Mesenchymal stem cell (in vitro differentiated cells and primary cell): Measurements from ENCODE around the gene INPP5E.
"Not testable (repeated sequence)": the region's sequence is repeated elsewhere in the genome, so short reads cannot be mapped to it uniquely, and the experiment has no call there.

Experiments used
- DNase-seq: peaks from one replicate; pipeline ENCODE4 v3.0.0-alpha.2; 2013
- H2AFZ ChIP-seq: one replicate; pipeline ENCODE4 v1.6.1; 2013; ENCODE audit warnings: low read depth, mild to moderate bottlenecking, control low read depth, inconsistent platforms, low read length, moderate library complexity
- H2AK5ac ChIP-seq: 2 replicates; pipeline ENCODE4 v1.6.1; 2013; ENCODE audit warnings: low read length, moderate library complexity, mild to moderate bottlenecking, inconsistent platforms; ENCODE audit not compliant: severe bottlenecking
- H2BK120ac ChIP-seq: one replicate; pipeline ENCODE4 v1.6.1; 2013; ENCODE audit warnings: low read depth, mild to moderate bottlenecking, inconsistent platforms, low read length, moderate library complexity
- H2BK12ac ChIP-seq, 2 experiments: one replicate each; pipeline ENCODE4 v1.6.1; 2013; ENCODE audit warnings: inconsistent platforms in 2 of 2, low read length in 2 of 2, mild to moderate bottlenecking in 2 of 2, moderate library complexity in 2 of 2, control low read depth in 1 of 2
- H2BK15ac ChIP-seq: one replicate; pipeline ENCODE4 v1.6.1; 2013; ENCODE audit warnings: mild to moderate bottlenecking, low read depth, inconsistent platforms; ENCODE audit not compliant: poor library complexity, severe bottlenecking
- H2BK5ac ChIP-seq: 2 replicates; pipeline ENCODE4 v1.6.1; 2013; ENCODE audit warnings: low read depth, mild to moderate bottlenecking, low read length, control low read depth, inconsistent platforms; ENCODE audit not compliant: poor library complexity, severe bottlenecking
- H3K14ac ChIP-seq, 2 experiments: one replicate each; pipeline ENCODE4 v1.6.1; 2013; ENCODE audit warnings: inconsistent platforms in 2 of 2, low read length in 2 of 2, control low read depth in 1 of 2, mild to moderate bottlenecking in 1 of 2, moderate library complexity in 1 of 2
- H3K18ac ChIP-seq, 2 experiments: one replicate each; pipeline ENCODE4 v1.6.1; 2013; ENCODE audit warnings: inconsistent platforms in 2 of 2, low read length in 2 of 2, control low read depth in 1 of 2, low read depth in 1 of 2, mild to moderate bottlenecking in 1 of 2
- H3K23ac ChIP-seq, 2 experiments: one replicate each; pipeline ENCODE4 v1.6.1; 2013; ENCODE audit warnings: inconsistent platforms in 2 of 2, low read length in 2 of 2, mild to moderate bottlenecking in 2 of 2, moderate library complexity in 2 of 2, control low read depth in 1 of 2
- H3K27ac ChIP-seq: 2 replicates; pipeline ENCODE4 v1.5.1; 2013; ENCODE audit warnings: mild to moderate bottlenecking, moderate library complexity, low read length, control low read depth, inconsistent platforms; ENCODE audit not compliant: poor library complexity, severe bottlenecking
- H3K27me3 ChIP-seq, 2 experiments: 2 replicates each; pipeline versions ENCODE4 v1.6.1 to v1.7.0; 2013; ENCODE audit warnings: low read length in 2 of 2, mild to moderate bottlenecking in 2 of 2, moderate library complexity in 2 of 2, control low read depth in 1 of 2, inconsistent platforms in 1 of 2; ENCODE audit not compliant: control insufficient read depth in 1 of 2, insufficient read depth in 1 of 2
- H3K36me3 ChIP-seq, 2 experiments: 2 replicates each; pipeline versions ENCODE4 v1.6.1 to v1.7.0; 2013; ENCODE audit warnings: low read length in 2 of 2, control low read depth in 1 of 2, inconsistent platforms in 1 of 2, low read depth in 1 of 2, mild to moderate bottlenecking in 1 of 2; ENCODE audit not compliant: insufficient read depth in 2 of 2, control insufficient read depth in 1 of 2
- H3K4ac ChIP-seq, 2 experiments: one replicate each; pipeline ENCODE4 v1.6.1; 2013; ENCODE audit warnings: inconsistent platforms in 2 of 2, low read length in 2 of 2, mild to moderate bottlenecking in 2 of 2, moderate library complexity in 2 of 2, control low read depth in 1 of 2, low read depth in 1 of 2
- H3K4me1 ChIP-seq: 2 replicates; pipeline ENCODE4 v1.6.1; 2013; ENCODE audit warnings: low read depth, low read length, control low read depth; ENCODE audit not compliant: control insufficient read depth, insufficient read depth
- H3K4me2 ChIP-seq: 2 replicates; pipeline ENCODE4 v1.6.1; 2013; ENCODE audit warnings: low read length, mild to moderate bottlenecking, inconsistent platforms; ENCODE audit not compliant: poor library complexity, severe bottlenecking
- H3K4me3 ChIP-seq, 2 experiments: 2 replicates each; pipeline versions ENCODE4 v1.5.1 to v1.7.0; 2013; ENCODE audit warnings: low read length in 2 of 2, mild to moderate bottlenecking in 2 of 2, control low read depth in 1 of 2, low read depth in 1 of 2; ENCODE audit not compliant: insufficient read depth in 1 of 2
- H3K79me1 ChIP-seq: replicated peaks from 2 replicates; pipeline ENCODE4 v1.6.1; 2013; ENCODE audit warnings: mild to moderate bottlenecking, control low read depth, low read length, inconsistent platforms; ENCODE audit not compliant: poor library complexity, severe bottlenecking
- H3K9ac ChIP-seq: 2 replicates; pipeline ENCODE4 v1.7.0; 2013; ENCODE audit warnings: mild to moderate bottlenecking, low read length, moderate library complexity
- H3K9me3 ChIP-seq: 2 replicates; pipeline ENCODE4 v1.7.0; 2013; ENCODE audit warnings: mild to moderate bottlenecking, low read length; ENCODE audit not compliant: control insufficient read depth
- H4K8ac ChIP-seq: one replicate; pipeline ENCODE4 v1.6.1; 2013; ENCODE audit warnings: inconsistent platforms, mild to moderate bottlenecking, low read length, moderate library complexity
- H4K91ac ChIP-seq: one replicate; pipeline ENCODE4 v1.6.1; 2013; ENCODE audit warnings: mild to moderate bottlenecking, low read length, inconsistent platforms
- WGBS: methylation state at CpG from one replicate; pipeline ENCODE4 v1.1.7; 2013; ENCODE audit warnings: mixed read lengths; 5-methylcytosine and 5-hydroxymethylcytosine counted together

The INPP5E gene

DNA sequence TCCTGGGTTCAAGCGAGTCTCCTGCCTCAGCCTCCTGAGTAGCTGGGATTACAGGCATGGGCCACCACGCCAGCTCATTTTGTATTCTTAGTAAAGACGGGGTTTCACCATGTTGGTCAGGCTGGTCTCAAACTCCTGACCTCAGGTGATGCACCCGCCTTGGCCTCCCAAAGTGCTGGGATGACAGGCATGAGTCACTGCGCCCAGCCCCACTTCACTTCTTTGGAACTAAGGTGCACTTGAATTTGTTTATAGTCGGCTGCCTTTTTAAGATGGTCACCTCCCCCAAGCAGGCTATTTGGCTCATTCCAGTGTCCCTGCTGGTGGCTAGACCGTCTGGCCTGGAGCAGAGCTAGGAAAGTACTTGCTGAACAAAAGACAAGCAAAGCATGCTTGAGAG lies 14.3 kb downstream of the INPP5E start:
- not testable (repeated sequence) for H3K9me3 ChIP-seq, H2BK5ac ChIP-seq, H3K4me1 ChIP-seq, H4K8ac ChIP-seq, H3K27me3 ChIP-seq, H3K4me3 ChIP-seq, H2BK12ac ChIP-seq, H3K9ac ChIP-seq, H3K4me2 ChIP-seq, H3K14ac ChIP-seq, H4K91ac ChIP-seq, H2AK5ac ChIP-seq, H2BK15ac ChIP-seq, H3K23ac ChIP-seq, H3K27ac ChIP-seq, DNase-seq, H3K4ac ChIP-seq, H2AFZ ChIP-seq, H3K18ac ChIP-seq, H2BK120ac ChIP-seq
- H3K36me3 ChIP-seq, result peaks cover 66 to 72% of the 10 kb centered on the region in 2 experiments
- 84% methylated on average over 7 of the region's 7 CpGs for WGBS
- peaks cover 24% of the 10 kb centered on the region for H3K79me1 ChIP-seq

DNA sequence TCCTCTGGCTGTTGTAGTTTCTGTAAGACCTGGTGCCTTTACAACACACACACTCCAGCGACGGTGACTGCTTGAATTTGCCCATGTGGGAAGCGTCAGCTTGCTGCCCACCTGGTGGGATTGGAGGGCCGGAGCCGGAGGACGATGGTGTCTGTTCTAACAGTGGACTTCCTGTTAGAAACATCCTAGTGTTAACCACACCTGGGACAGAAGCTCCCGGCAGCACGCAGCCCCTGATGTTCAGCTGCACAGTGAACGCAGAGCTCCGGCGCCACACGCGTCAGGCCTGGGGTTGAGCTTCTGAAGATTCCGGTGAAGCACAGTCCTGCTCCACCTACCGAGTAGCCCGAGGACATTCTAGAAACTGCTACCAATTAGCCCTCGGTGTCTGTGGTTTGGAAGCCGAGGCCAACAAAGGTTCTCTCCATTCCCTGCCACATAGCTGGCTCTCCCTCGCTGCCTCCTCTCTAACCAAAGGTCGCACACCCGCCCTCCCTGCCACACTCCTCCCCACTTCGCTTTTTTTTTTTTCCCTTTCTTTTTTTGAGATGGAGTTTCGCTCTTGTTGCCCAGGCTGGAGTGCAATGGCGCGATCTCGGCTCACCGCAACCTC lies 14.8 kb downstream of the INPP5E start:
- no peak overlapping the region for H3K4me2 ChIP-seq
- H3K36me3 ChIP-seq, result peaks cover 67 to 71% of the 10 kb centered on the region in 2 experiments
- no peak overlapping the region for H3K27ac ChIP-seq
- no peak overlapping the region for H3K9ac ChIP-seq
- no peak overlapping the region for H2BK15ac ChIP-seq
- H3K9me3 ChIP-seq, result no peaks in the 10 kb centered on the region
- no peaks in the 10 kb centered on the region for H3K27me3 ChIP-seq
- H2AK5ac ChIP-seq, result no peak overlapping the region
- no peak overlapping the region for H3K4ac ChIP-seq
- no peak overlapping the region for H2BK12ac ChIP-seq
- H2BK120ac ChIP-seq, result no peak overlapping the region
- H4K8ac ChIP-seq, result no peak overlapping the region
- no peak overlapping the region for H3K4me3 ChIP-seq
- WGBS, result 91% methylated on average over 27 of the region's 27 CpGs
- H4K91ac ChIP-seq, result peak overlapping the region; percentile 18
- H3K14ac ChIP-seq, result no peak overlapping the region
- no peak overlapping the region for H2BK5ac ChIP-seq
- DNase-seq, result no peak
- no peak overlapping the region for H2AFZ ChIP-seq
- H3K4me1 ChIP-seq, result peaks cover 3% of the 10 kb centered on the region
- H3K23ac ChIP-seq, result no peak overlapping the region
- H3K18ac ChIP-seq, result no peak overlapping the region
- peaks cover 24% of the 10 kb centered on the region for H3K79me1 ChIP-seq

- no peak overlapping the region for H2BK12ac ChIP-seq
- H3K4me1 ChIP-seq, result peaks cover 3% of the 10 kb centered on the region
- no peak for DNase-seq
- no peak overlapping the region for H3K14ac ChIP-seq
- H3K9ac ChIP-seq, result no peak overlapping the region
- no peak overlapping the region for H4K91ac ChIP-seq
- H3K9me3 ChIP-seq, result no peaks in the 10 kb centered on the region
- no peak overlapping the region for H2BK5ac ChIP-seq
- no peak overlapping the region for H2BK120ac ChIP-seq
- H2AK5ac ChIP-seq, result no peak overlapping the region
- H3K18ac ChIP-seq, result no peak overlapping the region
- no peak overlapping the region for H3K4ac ChIP-seq
- no peak overlapping the region for H2AFZ ChIP-seq
- no peak overlapping the region for H4K8ac ChIP-seq
- no peak overlapping the region for H3K23ac ChIP-seq
- 94% methylated on average over 43 of the region's 43 CpGs for WGBS
- no peaks in the 10 kb centered on the region for H3K27me3 ChIP-seq
- peaks cover 31% of the 10 kb centered on the region for H3K79me1 ChIP-seq
- no peak overlapping the region for H3K4me2 ChIP-seq
- no peak overlapping the region for H3K4me3 ChIP-seq
- H3K27ac ChIP-seq, result no peak overlapping the region
- peaks cover 69% of the 10 kb centered on the region in 2 experiments for H3K36me3 ChIP-seq
- no peak overlapping the region for H2BK15ac ChIP-seq
Observed at GRCh38 chr9:136423432-136424146, 16.1 kb downstream of the INPP5E start.

GRCh38 chr9:136422876-136423275 lies 16.8 kb downstream of the INPP5E start:
- no peak overlapping the region for H2BK5ac ChIP-seq
- no peak overlapping the region for H3K14ac ChIP-seq
- peaks cover 36% of the 10 kb centered on the region for H3K79me1 ChIP-seq
- H3K23ac ChIP-seq, result no peak overlapping the region
- H3K27me3 ChIP-seq, result no peaks in the 10 kb centered on the region
- H3K4me3 ChIP-seq, result no peak overlapping the region
- no peak overlapping the region for H2BK15ac ChIP-seq
- no peak overlapping the region for H3K4me2 ChIP-seq
- H3K9ac ChIP-seq, result no peak overlapping the region
- no peak overlapping the region for H3K4ac ChIP-seq
- WGBS, result 98% methylated on average over 26 of the region's 26 CpGs
- H3K4me1 ChIP-seq, result peaks cover 3% of the 10 kb centered on the region
- H2AK5ac ChIP-seq, result no peak overlapping the region
- H2BK12ac ChIP-seq, result no peak overlapping the region
- H3K27ac ChIP-seq, result no peak overlapping the region
- no peak overlapping the region for H2AFZ ChIP-seq
- no peak overlapping the region for H2BK120ac ChIP-seq
- no peak overlapping the region for H3K18ac ChIP-seq
- no peak overlapping the region for H4K91ac ChIP-seq
- no peak overlapping the region for H4K8ac ChIP-seq
- H3K36me3 ChIP-seq, result peaks cover 72 to 76% of the 10 kb centered on the region in 2 experiments
- DNase-seq, result no peak
- H3K9me3 ChIP-seq, result no peaks in the 10 kb centered on the region
